ENCODE data around the gene PLIN3. TPM values are rescaled to one million over a fixed set of nuclear protein-coding genes. Genes with fewer than 3 reads are reported as not detected.

The PLIN3 gene
- total and polyA plus RNA-seq, 9 of the 15 experiments (the other 6 are each of a cell fraction or from before 2014, with no cell fraction given) = 7.5 to 75.6 (median 43.1) TPM

DNA sequence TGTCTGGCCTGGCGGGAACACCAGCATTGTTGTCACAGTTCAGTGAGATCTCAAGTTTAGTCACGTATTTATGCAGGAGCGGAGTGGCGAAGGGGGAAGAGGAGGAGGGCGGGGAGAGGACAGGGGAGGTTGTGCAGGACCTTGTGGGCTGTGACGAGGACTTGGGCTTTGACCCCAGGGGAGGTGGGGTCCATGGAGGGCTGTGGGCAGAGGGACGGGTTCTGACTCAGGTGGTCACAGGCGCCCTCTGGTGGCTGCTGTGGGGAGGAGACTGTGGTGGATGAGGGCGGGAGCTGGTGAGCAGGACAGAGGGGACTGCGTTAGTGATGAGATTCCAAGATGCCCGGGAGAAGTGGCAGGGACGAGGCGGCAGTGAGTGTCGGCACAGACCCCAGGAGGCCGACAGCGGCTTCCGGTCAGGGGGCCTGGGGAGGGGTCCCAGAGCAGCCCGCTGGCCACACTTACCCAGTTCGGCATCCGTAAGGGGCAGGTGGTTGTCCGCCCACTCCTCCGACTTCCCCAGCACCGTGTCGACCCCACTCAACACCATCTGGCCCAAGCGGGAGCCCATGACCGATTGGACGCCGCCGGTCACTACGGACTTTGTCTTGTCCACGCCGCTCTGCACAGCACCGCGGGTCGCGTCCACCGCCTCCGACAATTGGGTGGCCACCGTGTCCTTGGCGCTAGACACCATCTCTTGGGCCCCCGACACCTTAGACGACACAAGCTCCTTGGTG, 15.7 kb downstream of the PLIN3 start (continued):
- TF ChIP-seq RAD21 (CRISPR knock-in tag; conservative IDR thresholded peaks at IDR 0.05 in 1 of 2, IDR thresholded peaks at IDR 0.05 in 1 of 2) (peak; percentile 32 to 65), ZBTB33 (CRISPR knock-in tag; IDR thresholded peaks at IDR 0.05) (peak; percentile 73; the same call in 1 of the 2 replicates), SMAD2 (IDR thresholded peaks at IDR 0.05; ENCODE audit: low read depth, low read length) (no peak), RHOXF2B (CRISPR knock-in tag; conservative IDR thresholded peaks at IDR 0.05) (no peak), PHF8 (IDR thresholded peaks at IDR 0.05; ENCODE audit: borderline replicate concordance, low read length) (no peak), ZNF707 (CRISPR knock-in tag; conservative IDR thresholded peaks at IDR 0.05) (no peak), HDGF (IDR thresholded peaks at IDR 0.05) (peak; percentile 89), CC2D1A (IDR thresholded peaks at IDR 0.05) (peak; percentile 78), MTA3 (IDR thresholded peaks at IDR 0.05; ENCODE audit: borderline replicate concordance) (peak; percentile 38; the same call in 1 of the 2 replicates), SIX5 (IDR thresholded peaks at IDR 0.05; ENCODE audit: borderline replicate concordance in 1 of 2, insufficient read depth in 1 of 2, low read depth in 1 of 2, low read length in 2 of 2) (no peak), ZNF75A (CRISPR knock-in tag; IDR thresholded peaks at IDR 0.05) (no peak), ZNF239 (CRISPR knock-in tag; IDR thresholded peaks at IDR 0.05) (no peak), MXI1 (IDR thresholded peaks at IDR 0.05; ENCODE audit: low read depth, low read length) (no peak), ZNF23 (CRISPR knock-in tag; IDR thresholded peaks at IDR 0.05) (no peak), MAX (CRISPR knock-in tag; IDR thresholded peaks at IDR 0.05) (0 out of 2 replicates have a peak, but pooled peaks have one; percentile 26), RBFOX2 (IDR thresholded peaks at IDR 0.05; ENCODE audit: low read depth, low read length) (peak; percentile 55; the same call in 1 of the 2 replicates), COPS2 (conservative IDR thresholded peaks at IDR 0.05) (no peak), CTCF (IDR thresholded peaks at IDR 0.05 in 2 of 3, conservative IDR thresholded peaks at IDR 0.05 in 1 of 3; ENCODE audit: insufficient read depth in 2 of 3, low read depth in 1 of 3, low read length in 3 of 3) (peak; percentile 79 to 85 (median 85))
- TF ChIP-seq, protein P1, sequence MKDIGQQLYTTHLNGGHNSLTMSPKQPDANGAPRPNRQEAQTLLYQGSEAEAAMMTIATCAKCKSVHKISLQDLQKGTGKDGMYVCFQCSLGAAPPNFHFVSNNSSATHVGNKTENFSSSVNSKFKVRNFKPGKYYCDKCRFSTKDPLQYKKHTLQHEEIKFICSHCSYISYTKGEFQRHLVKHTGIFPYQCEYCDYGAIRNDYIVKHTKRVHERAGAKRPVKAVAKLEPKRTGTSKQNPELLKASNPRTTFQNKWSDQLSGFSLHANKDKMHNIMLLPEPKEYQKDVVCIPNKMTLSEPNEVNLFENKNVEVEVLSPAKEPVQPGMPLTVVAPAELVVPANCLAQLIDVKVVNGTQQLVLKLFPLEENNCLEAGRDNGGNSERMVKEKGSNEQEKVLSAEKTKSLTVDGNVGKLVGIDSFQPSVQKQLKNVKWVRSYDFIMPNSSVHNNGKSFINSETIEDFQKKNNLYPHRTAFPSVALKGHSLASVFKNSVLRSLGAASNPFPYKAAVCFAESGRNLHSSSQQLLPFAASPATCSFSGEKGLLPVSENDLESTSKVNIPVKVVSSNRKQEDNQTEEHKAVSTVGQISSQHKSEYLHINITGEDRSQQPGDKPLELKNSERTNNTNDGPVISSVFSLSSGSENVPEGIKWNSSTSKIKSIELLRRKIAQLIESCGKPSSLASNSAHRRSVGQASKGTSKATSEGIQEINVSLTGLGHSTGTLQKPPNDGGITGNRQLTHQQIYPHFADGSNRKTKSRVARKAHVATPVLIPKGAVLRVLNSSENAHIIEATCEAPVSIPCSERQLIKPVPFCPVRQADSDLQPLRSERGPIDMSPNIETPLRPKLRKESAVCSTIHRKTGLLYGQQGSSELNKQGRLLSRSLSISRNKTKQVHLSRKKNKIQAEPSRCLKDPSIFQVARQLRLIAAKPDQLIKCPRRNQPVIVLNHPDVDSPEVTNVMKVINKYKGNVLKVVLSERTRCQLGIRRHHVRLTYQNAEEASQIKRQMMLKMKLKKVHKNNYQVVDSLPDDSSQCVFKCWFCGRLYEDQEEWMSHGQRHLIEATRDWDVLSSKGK (CRISPR knock-in tag; IDR thresholded peaks at IDR 0.05) = no peak

Measured in K562 (cell line).